Stimulated activated naive CD4-positive, alpha-beta T cell treated with Interleukin-2 at 50 U/mL for 16 hours (primary cell): Measurements from ENCODE around the gene CAMKK1.
"Not testable (repeated sequence)": the region's sequence is repeated elsewhere in the genome, so short reads cannot be mapped to it uniquely, and the experiment has no call there.

ENCODE experiments used
- DNase-seq: peaks from one replicate; lab custom pipeline; 2025; lab: John Stamatoyannopoulos, UW

CAMKK1 gene

GRCh38 chr17:3879591-3880417 is 13.0 kb downstream of the CAMKK1 start:
- DNase-seq = no peak

GRCh38 chr17:3879186-3879585 is 13.7 kb downstream of the CAMKK1 start:
- DNase-seq = no peak

GRCh38 chr17:3877220-3877619 is 15.6 kb downstream of the CAMKK1 start:
- no peak for DNase-seq

- no peak for DNase-seq
Observed at GRCh38 chr17:3875317-3875716, 17.5 kb downstream of the CAMKK1 start.

GRCh38 chr17:3873862-3874261 is 19.0 kb downstream of the CAMKK1 start:
- no peak for DNase-seq

GRCh38 chr17:3870871-3871306 is 22.0 kb downstream of the CAMKK1 start:
- no peak for DNase-seq

- no peak for DNase-seq
Observed at GRCh38 chr17:3867606-3868005, 25.2 kb downstream of the CAMKK1 start.

GRCh38 chr17:3867106-3867505 is 25.7 kb downstream of the CAMKK1 start:
- no peak for DNase-seq

GRCh38 chr17:3866276-3866675 is 26.6 kb downstream of the CAMKK1 start:
- DNase-seq = no peak

GRCh38 chr17:3865176-3865575 is 27.7 kb downstream of the CAMKK1 start:
- DNase-seq = no peak

GRCh38 chr17:3864534-3864933 is 28.3 kb downstream of the CAMKK1 start:
- DNase-seq = no peak

GRCh38 chr17:3861761-3862681 is 30.8 kb downstream of the CAMKK1 start:
- DNase-seq = no peak

- no peak for DNase-seq
Observed at GRCh38 chr17:3860939-3861700, 31.7 kb downstream of the CAMKK1 start.

- no peak for DNase-seq
Observed at GRCh38 chr17:3859940-3860339, 32.9 kb downstream of the CAMKK1 start.

GRCh38 chr17:3857261-3858105 is 35.4 kb downstream of the CAMKK1 start:
- DNase-seq = no peak

- not testable (repeated sequence) for DNase-seq
Observed at GRCh38 chr17:3854204-3854603, 38.6 kb downstream of the CAMKK1 start.

GRCh38 chr17:3852561-3852960 is 40.3 kb downstream of the CAMKK1 start:
- no peak for DNase-seq

GRCh38 chr17:3851461-3852100 is 41.3 kb downstream of the CAMKK1 start:
- DNase-seq = no peak

GRCh38 chr17:3848229-3848835 is 44.5 kb downstream of the CAMKK1 start:
- DNase-seq = no peak

GRCh38 chr17:3847165-3847670 is 45.6 kb downstream of the CAMKK1 start:
- no peak for DNase-seq
